Measurements from ENCODE around the gene ZIC4. TPM values are rescaled to one million over a fixed set of nuclear protein-coding genes. Genes with fewer than 3 reads are reported as not detected.

The ZIC4 gene
- polyA plus RNA-seq, 3 donors: not detected

DNA sequence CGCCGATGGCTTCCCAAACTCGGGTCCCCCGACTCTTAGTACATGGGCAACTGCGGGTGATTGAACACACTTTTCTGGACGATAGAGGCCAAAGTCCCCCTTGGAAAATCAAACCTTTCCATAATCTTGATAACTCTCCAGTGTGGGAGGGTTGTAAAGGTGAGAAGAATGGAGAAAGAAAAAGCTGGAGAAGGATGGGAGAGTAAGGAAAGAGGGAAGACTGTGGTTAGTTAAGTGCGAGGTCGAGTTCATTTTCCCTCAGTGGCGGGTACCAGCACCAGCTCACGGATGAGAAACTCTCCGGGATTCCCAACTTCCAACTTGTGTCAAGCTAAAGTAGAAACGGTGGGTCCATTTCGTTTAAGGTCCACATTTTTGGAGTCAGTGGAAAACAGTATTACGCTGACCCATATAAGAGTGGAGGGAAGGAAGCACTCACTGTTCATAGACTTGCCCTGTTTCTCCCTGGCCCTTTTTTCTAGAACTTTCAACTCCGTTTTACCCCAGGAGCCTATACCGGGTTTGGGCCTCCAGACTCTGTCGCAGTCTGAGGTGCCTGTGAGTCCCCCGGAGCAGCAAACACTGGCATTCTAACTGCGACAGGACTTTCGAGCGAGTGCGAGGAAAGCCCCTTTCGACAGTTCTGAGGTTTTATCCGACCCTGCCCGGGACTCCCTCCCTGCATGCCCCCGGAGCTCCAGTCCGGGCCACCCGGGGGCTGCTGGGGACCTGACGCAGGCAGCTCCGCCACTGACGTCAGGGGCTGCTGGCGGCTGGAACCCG, 17.6 kb upstream of the ZIC4 start:
- Histone ChIP-seq H3K4me3 (replicated peaks in 1 of 3; ENCODE audit: low read depth in 2 of 3, low read length in 3 of 3) (no peak overlapping the region), H3K36me3 (replicated peaks in 1 of 2; ENCODE audit: control insufficient read depth in 1 of 2, insufficient read depth in 2 of 2, low read length in 2 of 2) (no peaks in the 10 kb centered on the region), H3K9me3 (replicated peaks in 1 of 2; ENCODE audit: control insufficient read depth in 1 of 2, insufficient read depth in 1 of 2, low read length in 2 of 2) (peaks cover 47 to 63% of the 10 kb centered on the region in 2 donors), H3K9ac (ENCODE audit: insufficient read depth, low read length, poor library complexity, severe bottlenecking) (no peak overlapping the region), H3K4me2 (replicated peaks; ENCODE audit: extremely low read depth, low read length, poor library complexity, severe bottlenecking) (no peak overlapping the region), H3K27me3 (ENCODE audit: control insufficient read depth in 2 of 2, insufficient read depth in 2 of 2, low read length in 2 of 2) (peaks cover 64 to 90% of the 10 kb centered on the region in 2 donors), H2AFZ (ENCODE audit: insufficient read depth, low read depth, low read length, poor library complexity, severe bottlenecking) (no peak overlapping the region), H3K79me2 (ENCODE audit: insufficient read depth, low read length) (no peaks in the 10 kb centered on the region), H3K27ac (ENCODE audit: low read depth in 1 of 2, low read length in 2 of 2) (no peak overlapping the region), H4K20me1 (ENCODE audit: insufficient read depth, low read length) (no peaks in the 10 kb centered on the region), H3K4me1 (ENCODE audit: control insufficient read depth in 1 of 2, insufficient read depth in 2 of 2, low read length in 2 of 2) (no peaks in the 10 kb centered on the region)
- H3K4me3 Mint-ChIP-seq: peak overlapping the region in 1 of 2 donors; percentile 71
- peaks cover 6% of the 10 kb centered on the region for H3K4me1 Mint-ChIP-seq
- DNase-seq: no peak
- TF ChIP-seq, protein P1, sequence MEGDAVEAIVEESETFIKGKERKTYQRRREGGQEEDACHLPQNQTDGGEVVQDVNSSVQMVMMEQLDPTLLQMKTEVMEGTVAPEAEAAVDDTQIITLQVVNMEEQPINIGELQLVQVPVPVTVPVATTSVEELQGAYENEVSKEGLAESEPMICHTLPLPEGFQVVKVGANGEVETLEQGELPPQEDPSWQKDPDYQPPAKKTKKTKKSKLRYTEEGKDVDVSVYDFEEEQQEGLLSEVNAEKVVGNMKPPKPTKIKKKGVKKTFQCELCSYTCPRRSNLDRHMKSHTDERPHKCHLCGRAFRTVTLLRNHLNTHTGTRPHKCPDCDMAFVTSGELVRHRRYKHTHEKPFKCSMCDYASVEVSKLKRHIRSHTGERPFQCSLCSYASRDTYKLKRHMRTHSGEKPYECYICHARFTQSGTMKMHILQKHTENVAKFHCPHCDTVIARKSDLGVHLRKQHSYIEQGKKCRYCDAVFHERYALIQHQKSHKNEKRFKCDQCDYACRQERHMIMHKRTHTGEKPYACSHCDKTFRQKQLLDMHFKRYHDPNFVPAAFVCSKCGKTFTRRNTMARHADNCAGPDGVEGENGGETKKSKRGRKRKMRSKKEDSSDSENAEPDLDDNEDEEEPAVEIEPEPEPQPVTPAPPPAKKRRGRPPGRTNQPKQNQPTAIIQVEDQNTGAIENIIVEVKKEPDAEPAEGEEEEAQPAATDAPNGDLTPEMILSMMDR (IDR thresholded peaks at IDR 0.05): no peak
- intact Hi-C loops (cut with micrococcal nuclease): no loop called here
- peaks cover 12 to 50% (median 44%) of the 10 kb centered on the region in 7 donors for H3K9me3 Mint-ChIP-seq
- peaks cover 11 to 12% of the 10 kb centered on the region in 2 donors for H3K36me3 Mint-ChIP-seq
- peaks cover 67 to 74% (median 72%) of the 10 kb centered on the region in 3 donors for H3K27me3 Mint-ChIP-seq (ENCODE audit: low read depth in 3 of 3)
- WGBS (ENCODE audit: insufficient coverage): 7% methylated on average over 26 of the region's 33 CpGs
- no peak overlapping the region for H3K27ac Mint-ChIP-seq

DNA sequence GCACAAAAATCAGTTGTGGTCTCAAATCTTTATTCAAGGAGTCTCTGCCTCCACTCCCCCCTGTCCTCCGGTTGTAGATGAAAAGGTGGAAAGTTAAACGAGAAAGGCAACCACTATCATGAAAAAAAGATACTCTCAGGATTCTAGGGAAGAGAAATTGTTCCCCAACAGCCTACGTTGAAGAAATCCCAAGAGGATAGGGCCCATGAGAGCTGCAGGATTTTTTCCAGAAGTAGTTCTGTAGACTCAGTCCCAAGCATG, 17.1 kb upstream of the ZIC4 start:
- Histone ChIP-seq H3K36me3 (replicated peaks in 1 of 2; ENCODE audit: control insufficient read depth in 1 of 2, insufficient read depth in 2 of 2, low read length in 2 of 2) (no peaks in the 10 kb centered on the region), H4K20me1 (ENCODE audit: insufficient read depth, low read length) (no peaks in the 10 kb centered on the region), H3K27me3 (ENCODE audit: control insufficient read depth in 2 of 2, insufficient read depth in 2 of 2, low read length in 2 of 2) (peaks cover 69 to 96% of the 10 kb centered on the region in 2 donors), H3K27ac (ENCODE audit: low read depth in 1 of 2, low read length in 2 of 2) (no peak overlapping the region), H3K79me2 (ENCODE audit: insufficient read depth, low read length) (no peaks in the 10 kb centered on the region), H3K9me3 (replicated peaks in 1 of 2; ENCODE audit: control insufficient read depth in 1 of 2, insufficient read depth in 1 of 2, low read length in 2 of 2) (peaks cover 50 to 68% of the 10 kb centered on the region in 2 donors), H3K9ac (ENCODE audit: insufficient read depth, low read length, poor library complexity, severe bottlenecking) (no peak overlapping the region), H3K4me3 (replicated peaks in 1 of 3; ENCODE audit: low read depth in 2 of 3, low read length in 3 of 3) (no peak overlapping the region), H3K4me1 (ENCODE audit: control insufficient read depth in 1 of 2, insufficient read depth in 2 of 2, low read length in 2 of 2) (no peaks in the 10 kb centered on the region), H2AFZ (ENCODE audit: insufficient read depth, low read depth, low read length, poor library complexity, severe bottlenecking) (no peak overlapping the region), H3K4me2 (replicated peaks; ENCODE audit: extremely low read depth, low read length, poor library complexity, severe bottlenecking) (no peak overlapping the region)
- Mint-ChIP-seq H3K36me3 (peaks cover 12 to 13% of the 10 kb centered on the region in 2 donors), H3K27me3 (ENCODE audit: low read depth in 3 of 3) (peaks cover 73 to 79% (median 77%) of the 10 kb centered on the region in 3 donors), H3K4me3 (peak overlapping the region in 1 of 2 donors; percentile 71), H3K9me3 (peaks cover 14 to 56% (median 48%) of the 10 kb centered on the region in 7 donors), H3K4me1 (peaks cover 8% of the 10 kb centered on the region), H3K27ac (no peak overlapping the region)
- intact Hi-C loops (cut with micrococcal nuclease): no loop called here
- no peak for DNase-seq
- WGBS (ENCODE audit: insufficient coverage): 0% methylated on average over 1 of the region's 3 CpGs
- TF ChIP-seq, protein P1 (IDR thresholded peaks at IDR 0.05): no peak

All from CD14-positive monocyte (primary cell).